Myocyte (in vitro differentiated cells): ENCODE results near the gene KIAA0408. TPM values are rescaled to one million over a fixed set of nuclear protein-coding genes. Genes with fewer than 3 reads are reported as not detected.
A peak's percentile ranks its signal among the peaks of the same experiment; 100 is the strongest.

Experiments used
- DNase-seq: peaks from one replicate; pipeline ENCODE4 v3.0.0-alpha.2; 2012; ENCODE audit warnings: low read depth
- polyA plus RNA-seq: library from polyadenylated mRNA; unstranded; fragments of >200 nt; gene quantifications from one replicate; pipeline ENCODE4 v1.2.1, GENCODE V29; 2012; ENCODE audit warnings: missing spikeins
- total RNA-seq: library from RNA; depleted of rRNA; stranded (reverse); fragments of >200 nt; gene quantifications from 2 replicates; pipeline ENCODE4 v1.2.3, GENCODE V29; 2014

Gene KIAA0408
- 1.7 and 2.0 TPM in 2 replicates for total RNA-seq
- polyA plus RNA-seq, result 0.73 TPM

DNA sequence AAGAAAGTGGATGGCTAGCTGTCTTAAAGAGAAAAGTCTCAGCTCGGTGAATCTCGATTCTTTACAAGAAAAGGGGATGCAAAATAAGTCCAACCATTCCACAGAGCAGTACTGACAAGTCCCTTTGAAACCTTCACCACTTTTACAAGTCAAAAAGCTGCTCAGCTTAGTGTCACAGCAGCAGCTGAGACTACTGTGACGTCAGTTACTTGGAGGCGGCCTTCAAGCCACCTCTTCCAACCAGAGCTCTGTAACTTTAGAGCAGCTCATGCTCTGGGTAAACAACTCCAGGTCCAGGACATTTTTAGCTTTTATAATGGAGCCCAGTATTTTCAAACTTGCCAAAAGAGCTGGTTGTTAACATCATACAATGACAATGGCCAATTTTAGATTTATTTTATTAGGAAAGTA, at the start of gene KIAA0408:
Gene KIAA0408 (minus strand): TSS at position 159 of the 411 bp plus-strand sequence. CDS start 5,408 bp downstream, outside the sequence.
- peak; percentile 92 for DNase-seq

DNA sequence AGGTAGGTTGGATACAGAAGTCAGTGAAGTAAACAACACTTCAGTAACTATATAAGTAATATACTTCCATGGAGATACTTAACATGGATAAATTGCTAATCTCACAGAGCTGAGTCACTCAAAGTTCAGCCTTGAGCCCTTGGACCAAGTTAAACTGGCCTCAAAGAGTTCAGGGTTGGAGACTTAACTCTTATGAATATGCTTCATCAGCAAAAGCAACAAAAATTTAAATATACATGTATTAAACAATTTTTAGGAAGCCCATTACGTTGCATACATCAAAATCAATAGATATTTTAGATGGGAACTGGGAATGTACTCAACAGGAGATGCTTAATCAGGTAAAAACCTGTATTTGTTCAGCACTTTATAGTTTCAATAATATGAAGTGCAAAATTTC, 47.7 kb upstream of the KIAA0408 start:
- no peak for DNase-seq

DNA sequence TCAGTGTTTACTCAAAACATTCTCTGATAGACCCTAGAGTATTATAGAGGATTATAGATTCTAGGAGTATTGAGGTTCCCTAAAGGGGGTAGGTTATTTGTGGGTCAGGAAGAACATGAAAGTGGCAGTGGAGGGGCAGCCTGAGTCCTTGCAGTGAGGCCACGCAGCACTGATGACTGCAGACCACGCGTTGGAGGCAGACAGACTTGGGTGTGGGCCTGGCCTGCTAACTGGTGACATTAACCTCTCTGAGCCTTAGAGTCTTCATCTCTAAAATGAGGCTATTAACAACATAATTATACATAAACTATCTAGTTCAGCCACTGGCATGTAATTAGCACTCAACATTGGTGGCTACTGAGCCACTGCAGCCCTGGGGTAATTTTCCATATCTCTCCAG, 43.8 kb upstream of the KIAA0408 start:
- no peak for DNase-seq

DNA sequence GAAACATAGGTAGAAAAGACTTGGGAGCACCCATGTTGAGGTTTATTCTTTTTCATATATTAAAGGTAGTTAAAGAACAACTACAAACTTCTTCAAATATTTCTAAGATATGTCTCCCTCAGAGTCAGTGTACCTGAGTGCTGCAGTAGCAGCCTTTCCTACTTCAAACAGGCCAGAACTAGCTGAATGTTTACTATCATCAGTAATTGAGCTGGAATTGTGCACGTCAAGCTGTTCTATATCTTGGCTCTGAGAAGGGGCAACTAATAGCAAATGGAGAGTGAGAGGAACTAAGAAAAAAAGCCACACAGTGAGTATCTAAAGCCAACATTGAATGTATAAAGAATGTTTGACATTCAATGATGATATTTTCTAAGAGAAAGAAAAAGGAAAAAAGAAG, 38.2 kb upstream of the KIAA0408 start:
- DNase-seq, result no peak

DNA sequence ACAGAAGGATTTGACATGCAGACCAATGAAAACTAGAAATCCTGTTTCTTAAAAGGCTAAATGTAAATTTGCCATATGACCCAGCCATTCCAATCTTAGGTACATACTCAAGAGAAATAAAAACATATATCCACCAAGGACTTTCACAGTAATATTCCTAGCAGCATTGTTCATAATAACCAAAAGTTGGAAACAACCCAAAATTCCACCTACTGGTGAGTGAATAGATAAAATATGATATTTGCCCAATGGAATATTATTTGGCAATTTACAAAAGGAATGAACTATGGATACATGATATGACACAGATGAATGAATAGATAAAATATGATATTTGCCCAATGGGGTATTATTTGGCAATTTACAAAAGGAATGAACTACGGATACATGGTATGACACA, 37.3 kb upstream of the KIAA0408 start:
- no peak for DNase-seq

DNA sequence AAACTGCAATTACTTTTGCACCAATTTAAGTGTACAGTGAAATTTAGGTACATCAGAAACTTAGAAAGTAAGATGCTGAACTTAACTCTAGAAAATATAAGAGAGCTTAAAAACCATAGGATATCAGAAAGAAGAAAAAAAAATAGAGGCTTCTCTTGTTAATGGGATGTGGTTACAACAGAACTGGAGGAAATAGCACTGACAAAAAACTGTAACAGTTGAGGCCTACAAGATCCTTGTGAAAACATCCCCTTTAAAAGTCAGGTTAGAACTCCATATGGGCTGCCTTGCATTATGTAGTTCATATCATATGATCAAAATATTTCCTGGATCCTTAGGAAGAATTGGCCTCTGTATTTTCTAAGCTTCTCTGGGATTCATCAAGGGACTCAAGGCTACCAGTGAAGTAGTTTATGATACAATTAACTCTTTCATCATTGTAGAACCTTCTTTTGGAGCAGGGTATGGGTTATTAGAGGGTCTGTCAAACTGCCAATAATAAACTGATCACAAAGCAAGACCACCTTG, 35.1 kb upstream of the KIAA0408 start:
- no peak for DNase-seq

DNA sequence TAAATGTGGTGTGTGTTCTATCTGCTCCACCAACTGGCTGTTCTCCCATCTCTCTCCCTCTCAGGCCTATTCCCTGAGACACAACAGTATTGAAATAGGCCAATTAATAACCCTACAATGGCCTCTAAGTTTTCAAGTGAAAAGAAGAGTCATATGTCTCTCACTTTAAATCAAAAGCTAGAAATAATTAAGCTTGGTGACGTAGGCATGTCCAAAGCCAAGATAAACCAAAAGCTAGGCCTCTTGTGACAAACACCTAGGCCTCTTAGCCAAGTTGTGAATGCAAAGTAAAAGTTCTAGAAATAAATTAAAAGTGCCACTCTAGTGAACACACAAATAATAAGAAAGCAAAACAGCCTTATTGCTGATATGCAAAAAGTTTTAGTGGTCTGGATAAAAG, 30.1 kb upstream of the KIAA0408 start:
- no peak for DNase-seq

DNA sequence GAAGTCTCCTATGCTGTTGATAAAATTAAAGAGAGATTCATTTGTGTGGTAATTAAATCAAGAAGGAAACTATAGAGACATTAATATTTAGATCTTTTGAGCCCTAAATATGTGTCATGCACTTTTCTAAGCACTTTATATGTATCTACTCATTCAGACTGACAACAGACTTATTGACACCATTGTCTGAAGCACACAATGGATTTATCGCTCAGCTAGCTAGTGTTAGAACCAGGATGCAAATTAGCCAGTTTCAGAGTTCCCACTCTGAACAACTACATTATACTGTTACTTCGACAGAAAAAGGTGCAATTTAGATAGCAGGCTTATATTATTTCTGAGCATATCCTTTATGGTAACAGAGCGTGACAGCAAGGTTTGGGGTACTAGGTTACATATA, 27.7 kb upstream of the KIAA0408 start:
- no peak for DNase-seq

DNA sequence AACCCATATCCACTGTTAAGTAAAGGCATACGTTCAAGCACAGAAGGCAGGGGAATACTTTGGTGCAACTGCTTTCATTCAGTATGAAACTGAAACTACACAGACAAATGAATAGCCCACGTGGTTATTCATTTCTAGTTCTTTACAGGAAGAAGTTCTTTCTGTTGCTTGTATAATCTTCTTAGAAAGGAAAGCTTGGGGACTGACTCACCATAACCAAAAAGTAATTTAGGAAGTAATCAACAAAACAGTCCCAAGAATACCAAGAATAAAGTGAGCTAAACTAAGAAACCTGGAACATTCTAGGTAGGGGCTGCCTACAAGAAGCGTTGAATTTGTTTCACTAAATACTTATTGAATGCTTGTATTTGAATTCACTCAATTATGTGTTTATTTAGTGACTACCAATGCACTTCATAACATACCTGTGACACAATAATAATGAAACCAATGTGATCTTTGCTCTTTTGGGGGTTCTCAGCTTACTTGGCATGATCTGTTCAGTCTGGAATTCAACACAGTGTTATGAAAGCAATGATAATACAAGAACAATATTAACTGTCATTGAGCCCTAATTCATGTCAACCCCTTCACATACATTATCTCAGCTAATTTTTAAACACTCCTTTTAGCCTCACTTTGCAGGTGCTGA, 25.1 kb upstream of the KIAA0408 start:
- DNase-seq, result peak; percentile 45

DNA sequence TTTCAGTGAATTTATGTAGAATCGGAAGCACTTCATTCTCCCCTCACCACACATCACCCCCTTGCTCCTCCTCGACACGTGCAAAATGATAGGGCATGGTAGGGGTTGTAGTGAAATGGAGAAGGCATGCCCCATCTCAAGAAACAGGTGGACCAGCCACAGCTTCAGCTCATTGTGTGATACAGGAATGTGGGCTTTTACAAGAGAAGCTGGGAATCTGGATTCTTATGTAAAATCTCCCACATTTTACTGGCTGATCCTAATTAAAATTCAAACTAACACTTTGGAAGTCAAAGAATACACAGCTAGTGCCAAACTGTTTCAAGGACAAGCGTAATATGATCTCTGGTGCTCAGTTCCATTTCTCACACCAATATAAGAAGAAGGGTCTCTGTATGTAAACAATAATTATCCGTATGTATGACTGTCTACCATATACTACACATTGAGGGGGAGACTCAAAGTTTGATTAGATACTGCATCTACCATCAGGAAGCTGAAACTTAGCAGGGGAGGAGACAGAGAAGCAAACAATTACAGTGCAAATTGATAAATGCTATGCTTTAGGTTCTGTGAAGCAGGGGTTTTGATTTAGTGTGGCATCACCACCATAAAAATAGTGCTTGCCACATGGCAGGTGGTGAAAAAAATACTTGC, 24.3 kb upstream of the KIAA0408 start:
- DNase-seq, result peak; percentile 53

DNA sequence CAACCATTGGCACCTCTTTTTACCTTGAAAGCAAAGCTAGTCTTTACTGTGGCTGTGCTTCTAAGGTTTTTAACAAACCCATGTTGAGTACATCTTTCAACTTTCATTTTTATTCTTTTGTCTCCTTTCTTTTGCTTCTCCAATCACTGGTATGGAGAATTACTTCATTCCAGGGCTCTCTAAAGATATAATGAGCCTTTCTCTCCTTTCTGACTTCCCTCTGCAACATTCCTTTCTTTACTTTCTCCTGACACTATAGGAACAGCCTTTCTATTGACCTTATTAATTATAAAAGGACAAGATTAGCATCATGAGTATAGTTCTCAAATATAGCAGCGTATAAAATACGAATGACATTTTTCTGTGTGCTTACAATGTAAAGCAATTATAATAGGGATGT, 23.1 kb upstream of the KIAA0408 start:
- DNase-seq, result no peak

DNA sequence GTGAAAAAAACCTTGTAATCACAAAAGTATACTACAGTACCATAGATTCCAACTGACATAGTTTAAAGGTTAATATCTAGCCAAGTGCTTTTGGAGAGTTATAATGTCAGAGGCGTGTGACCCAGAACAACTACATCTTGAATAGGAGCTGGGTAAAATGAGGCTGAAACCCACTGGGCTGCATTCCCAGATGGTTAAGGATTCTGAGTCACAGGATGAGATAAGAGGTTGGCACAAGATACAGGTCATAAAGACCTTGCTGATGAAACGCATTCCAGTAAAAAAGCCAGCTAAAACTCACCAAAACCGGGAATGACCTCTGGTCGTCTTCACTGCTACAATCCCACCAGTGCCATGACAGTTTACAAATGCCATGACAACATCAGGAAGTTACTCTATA, 22.4 kb upstream of the KIAA0408 start:
- peak; percentile 51 for DNase-seq

DNA sequence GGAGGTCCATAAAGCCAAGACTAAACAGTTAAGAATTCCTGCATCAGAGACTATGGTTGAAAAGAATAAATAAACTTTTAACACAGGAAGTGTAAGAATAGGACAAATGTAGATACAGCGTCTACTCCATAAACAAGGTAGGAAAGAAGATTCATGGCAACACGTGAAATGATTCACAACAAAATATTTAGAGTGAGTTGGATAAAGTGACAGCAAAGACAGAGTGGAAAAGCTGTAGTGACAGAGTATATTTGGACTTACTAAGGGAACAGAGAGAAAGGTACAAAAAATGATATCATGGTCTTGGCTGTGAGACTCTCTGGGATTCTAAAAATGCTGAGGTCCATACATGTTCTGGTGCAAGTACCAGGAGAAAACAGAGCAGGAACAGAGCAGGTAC, 21.9 kb upstream of the KIAA0408 start:
- no peak for DNase-seq

DNA sequence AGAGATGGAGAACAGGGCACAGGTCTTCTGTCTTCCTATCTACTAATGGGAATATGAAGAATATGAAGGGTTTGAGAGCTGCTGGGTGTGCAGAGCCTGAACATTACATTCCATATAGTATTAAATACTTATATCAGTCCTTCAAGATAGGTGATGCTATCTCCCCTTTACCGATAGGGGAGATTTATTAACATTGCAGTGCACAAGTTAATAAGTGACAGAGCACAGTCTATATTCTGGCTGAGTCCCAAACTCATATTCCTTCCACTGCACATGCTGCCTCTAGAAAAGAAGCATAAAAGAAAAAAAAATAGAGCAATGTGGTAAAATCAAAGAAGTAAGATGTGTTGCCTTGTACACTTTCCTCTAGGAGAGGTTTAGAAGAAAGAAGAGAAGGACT, 18.5 kb upstream of the KIAA0408 start:
- no peak for DNase-seq

DNA sequence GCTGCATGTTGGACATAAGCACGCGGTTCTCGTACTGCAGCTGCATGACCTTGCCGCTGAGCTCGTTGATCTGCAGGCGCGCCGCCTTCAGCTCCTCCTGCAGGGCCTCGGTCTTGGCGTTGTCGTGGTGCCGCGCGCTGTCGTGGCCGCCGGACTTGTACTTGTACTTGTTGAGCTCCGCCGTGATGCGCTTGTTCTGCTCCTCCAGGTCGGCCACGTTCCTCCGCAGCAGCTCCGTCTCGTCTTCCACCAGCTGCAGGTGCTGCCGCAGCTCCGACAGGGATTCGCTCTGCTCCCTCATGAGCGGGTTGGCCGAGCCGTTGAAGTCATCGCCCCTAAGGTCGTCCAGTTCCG, 16.6 kb upstream of the KIAA0408 start:
- no peak for DNase-seq

DNA sequence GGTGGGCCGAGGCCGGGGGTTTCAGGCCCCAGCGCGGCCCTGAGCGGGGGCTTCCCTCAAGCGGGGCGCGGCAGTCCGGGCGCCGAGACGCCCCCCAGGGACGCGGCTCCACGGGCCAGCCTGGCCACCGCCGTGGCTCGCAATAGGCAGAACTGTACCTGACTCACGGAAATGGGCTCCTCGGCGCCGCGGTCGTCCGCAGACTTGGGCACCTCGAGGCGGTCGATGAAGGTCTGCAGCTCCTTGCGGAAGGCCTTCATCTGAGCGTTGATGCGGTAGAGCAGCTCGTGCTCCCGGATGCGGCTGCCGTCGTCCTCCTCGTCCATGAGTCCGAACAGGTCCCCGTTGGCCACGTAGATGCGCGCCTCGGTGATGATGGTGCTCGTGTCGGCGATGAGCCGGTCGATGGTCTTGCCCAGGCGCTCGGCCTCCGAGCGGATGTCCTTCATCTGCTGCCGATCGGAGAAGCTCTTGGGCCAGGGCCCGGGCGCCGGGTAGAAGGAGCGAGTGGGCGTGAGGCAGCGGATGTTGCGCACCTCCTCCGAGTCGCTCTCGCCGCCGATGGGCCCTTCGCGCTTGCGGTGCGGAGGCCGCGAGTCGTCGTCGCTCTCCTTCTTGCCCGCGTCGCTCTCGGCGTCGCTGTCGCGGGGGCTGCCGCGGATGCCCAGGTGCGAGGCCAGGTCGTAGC, 16.1 kb upstream of the KIAA0408 start:
- no peak for DNase-seq

DNA sequence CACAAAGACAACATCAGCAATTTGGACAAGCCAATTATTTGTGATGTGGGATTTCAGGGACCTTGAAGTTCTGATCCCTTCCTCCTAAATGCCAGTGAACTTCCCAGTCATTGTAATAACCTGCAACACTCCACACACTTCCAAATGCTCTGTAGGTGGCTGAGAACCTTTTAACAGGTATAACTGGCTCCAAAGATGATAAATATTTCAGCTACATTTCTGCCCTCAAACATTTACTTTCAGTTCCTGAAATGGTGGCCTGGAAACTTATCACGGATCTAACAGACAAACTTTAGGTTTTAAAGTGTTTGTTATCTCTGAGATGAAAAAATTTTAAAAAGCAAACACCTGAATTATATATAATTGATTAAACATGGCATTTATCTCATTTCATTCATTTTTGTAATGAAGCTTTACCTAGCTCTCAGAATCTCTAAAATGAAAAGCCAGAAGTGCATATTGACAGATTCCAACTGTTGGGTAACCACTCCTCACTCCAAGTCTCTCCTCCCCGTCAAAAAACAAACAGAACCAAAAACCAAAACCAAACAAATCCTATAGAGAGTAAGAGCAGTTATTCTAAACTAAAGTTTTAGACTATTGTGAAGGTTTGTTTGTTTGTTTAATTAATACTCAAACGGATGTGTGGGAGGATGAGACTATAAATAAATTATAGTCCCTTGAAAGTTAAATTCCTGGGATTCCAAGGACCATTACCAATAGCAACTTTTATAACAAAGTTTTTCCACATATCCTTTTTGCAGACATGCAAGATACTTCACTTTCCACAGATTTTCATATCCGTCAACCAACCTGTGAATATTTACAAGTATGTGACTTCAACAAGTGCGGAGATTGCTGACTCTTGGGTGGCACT, 12.4 kb upstream of the KIAA0408 start:
- DNase-seq, result no peak

DNA sequence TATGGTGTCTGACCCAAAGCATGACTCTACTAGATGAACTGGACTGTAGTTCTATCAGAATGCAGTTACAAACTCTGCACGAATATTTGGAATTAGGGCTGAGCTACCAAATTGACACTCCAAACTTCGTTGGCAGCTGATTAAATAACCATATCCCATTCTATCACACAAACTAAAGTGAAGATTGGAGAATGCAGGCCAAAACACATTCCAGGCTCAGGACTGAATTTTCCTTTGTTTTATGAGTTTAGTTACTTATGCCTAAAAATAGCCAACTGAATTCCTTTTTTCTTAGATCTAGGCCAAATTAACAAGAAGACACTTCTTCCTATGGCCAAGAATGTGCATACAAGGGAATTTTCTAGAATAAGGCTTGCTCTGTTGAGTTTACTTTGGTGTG, 9.7 kb upstream of the KIAA0408 start:
- no peak for DNase-seq

DNA sequence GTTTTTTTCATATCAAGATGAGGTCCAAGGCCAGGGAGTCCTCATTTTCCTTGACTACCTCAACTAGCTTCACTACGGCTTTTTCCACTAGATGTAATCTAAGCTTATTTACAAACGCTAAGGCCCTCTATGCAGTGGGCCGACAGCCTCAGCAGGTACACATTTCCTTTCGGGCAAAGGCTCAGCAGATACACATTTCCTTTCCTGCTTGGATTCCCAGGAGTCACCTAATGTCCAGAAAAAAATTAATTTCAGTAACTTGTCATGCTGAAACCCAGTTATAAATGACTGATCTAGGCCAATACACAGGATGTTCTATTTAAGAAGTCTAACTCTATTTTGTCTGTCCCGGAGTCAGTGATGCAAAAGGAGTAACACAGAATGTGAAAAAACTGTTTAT, 7.2 kb upstream of the KIAA0408 start:
- DNase-seq, result no peak

DNA sequence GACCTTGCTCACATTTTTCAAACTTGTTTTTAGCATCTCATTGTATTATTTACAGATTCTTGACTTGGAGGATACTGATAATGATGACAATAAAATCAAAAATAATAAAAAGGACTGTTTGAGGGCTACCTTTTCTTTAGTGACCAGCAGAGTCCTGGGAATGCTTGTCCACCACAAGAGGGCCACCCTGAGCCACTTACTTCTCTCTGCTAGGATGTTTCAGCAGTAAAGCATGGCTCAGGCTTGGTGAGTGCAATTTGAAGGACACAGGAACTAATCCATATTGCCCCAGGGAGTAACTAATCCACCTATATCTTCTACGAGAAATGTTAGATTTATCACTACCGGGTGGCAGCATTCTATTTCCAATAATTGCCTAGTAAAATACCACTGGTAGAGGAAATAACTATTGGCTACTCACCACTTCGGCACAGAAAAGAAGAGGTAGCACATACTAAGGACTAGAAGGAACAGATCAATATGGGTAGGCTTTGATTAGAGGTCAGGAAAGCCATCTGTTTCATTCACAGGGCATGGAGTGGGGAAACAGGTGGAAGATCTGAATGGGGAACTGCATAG, 5.8 kb upstream of the KIAA0408 start:
- peak; percentile 80 for DNase-seq
